Natural killer cell (primary cell): ENCODE measurements around the gene DUSP2. TPM values are rescaled to one million over a fixed set of nuclear protein-coding genes. Genes with fewer than 3 reads are reported as not detected.
"Not testable (repeated sequence)": the region's sequence is repeated elsewhere in the genome, so short reads cannot be mapped to it uniquely, and the experiment has no call there.

ENCODE experiments used
- ATAC-seq, 3 donors: fragments of 150-1000 bp in 2 of 3; fragments of 200-7000 bp in 1 of 3; cut with Tn5 transposase; 1 replicate in 1 of 3; 2 replicates in 2 of 3; pipeline ENCODE4 v1.10.0; 2021; ENCODE audit warnings: mild to moderate bottlenecking in 2 of 3, moderate library complexity in 2 of 3
- DNase-seq, 2 donors: peaks; one replicate each; pipeline versions ENCODE4 v3.0.0 to v3.0.0-alpha.2; 2013 to 2021; ENCODE audit warnings: mixed read lengths in 1 of 2
- H3K27ac ChIP-seq: one replicate; pipeline ENCODE4 v1.5.1; 2013; ENCODE audit warnings: mild to moderate bottlenecking, low read length
- H3K27me3 ChIP-seq: one replicate; pipeline ENCODE4 v1.6.1; 2013; ENCODE audit warnings: low read length; ENCODE audit not compliant: control insufficient read depth, insufficient read depth
- H3K36me3 ChIP-seq: one replicate; pipeline ENCODE4 v1.6.1; 2013; ENCODE audit warnings: low read length; ENCODE audit not compliant: control insufficient read depth, insufficient read depth
- H3K4me1 ChIP-seq: one replicate; pipeline ENCODE4 v1.6.1; 2013; ENCODE audit warnings: low read length; ENCODE audit not compliant: control insufficient read depth, insufficient read depth
- H3K4me3 ChIP-seq: one replicate; pipeline ENCODE4 v1.5.1; 2013; ENCODE audit warnings: low read length
- H3K9me3 ChIP-seq: one replicate; pipeline ENCODE4 v1.6.1; 2013; ENCODE audit warnings: low read length; ENCODE audit not compliant: control insufficient read depth, insufficient read depth
- H3K27ac Mint-ChIP-seq, 2 donors: one replicate each; pipeline ENCODE4 v1.8.0; 2022; ENCODE audit warnings: mild to moderate bottlenecking in 2 of 2, mixed read lengths in 2 of 2, moderate library complexity in 1 of 2
- H3K27me3 Mint-ChIP-seq, 2 donors: one replicate each; pipeline ENCODE4 v1.8.0; 2022; ENCODE audit warnings: low read depth in 2 of 2, mixed read lengths in 2 of 2
- H3K36me3 Mint-ChIP-seq: one replicate; pipeline ENCODE4 v1.8.0; 2022; ENCODE audit warnings: mixed read lengths
- H3K4me1 Mint-ChIP-seq, 2 donors: one replicate each; pipeline ENCODE4 v1.8.0; 2022; ENCODE audit warnings: mixed read lengths in 2 of 2
- H3K4me3 Mint-ChIP-seq: one replicate; pipeline ENCODE4 v1.8.0; 2022; ENCODE audit warnings: mild to moderate bottlenecking, moderate library complexity, mixed read lengths
- H3K9me3 Mint-ChIP-seq, 2 donors: one replicate each; pipeline ENCODE4 v1.8.0; 2022; ENCODE audit warnings: mixed read lengths in 2 of 2
- WGBS: methylation state at CpG from one replicate; pipeline ENCODE4 v1.1.7; 2013; ENCODE audit warnings: missing lambda C conversion rate; ENCODE audit not compliant: insufficient coverage; 5-methylcytosine and 5-hydroxymethylcytosine counted together
- intact Hi-C: fragments of 100-400 bp; cut with micrococcal nuclease; formaldehyde crosslinking; loops from one replicate; pipeline ENCODE4 v1.14.2; 2022
- total RNA-seq, 4 donors: library from RNA; stranded (reverse); fragments of 120-200 nt in 1 of 4; gene quantifications; one replicate each; pipeline versions ENCODE4 v1.2.3 to v1.2.4, GENCODE V29; 2013 to 2022
- TF ChIP-seq, protein P1 (sequence below): fragments of 200-600 bp; IDR thresholded peaks from one replicate; pipeline ENCODE4 v1.8.0; 2022; ENCODE audit warnings: antibody characterized with exemption

DUSP2 gene
- total RNA-seq, 3 donors from 2014 or later (not counting 1 experiment from before 2014, with no cell fraction given): 300 to 564 (median 432) TPM

DNA sequence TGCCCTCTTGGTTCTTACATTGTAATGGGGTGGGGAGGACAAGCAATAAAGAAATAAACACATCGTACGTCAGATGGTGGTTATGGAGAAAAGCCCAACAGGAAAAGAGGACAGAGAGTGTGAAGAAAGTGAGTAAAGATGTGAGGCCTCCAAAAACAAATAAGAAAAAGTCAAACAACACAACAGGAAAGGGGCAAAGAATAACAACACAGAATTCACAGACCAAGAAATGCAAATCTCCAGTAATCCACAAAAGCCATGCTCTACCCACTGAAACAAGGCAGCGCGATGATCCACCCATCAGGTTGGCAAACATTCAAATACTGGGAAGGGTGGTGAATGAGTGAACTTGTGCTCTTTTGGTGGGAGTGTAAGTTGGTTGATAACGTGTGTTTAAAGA, 16.7 kb upstream of the DUSP2 start:
- TF ChIP-seq, protein P1, sequence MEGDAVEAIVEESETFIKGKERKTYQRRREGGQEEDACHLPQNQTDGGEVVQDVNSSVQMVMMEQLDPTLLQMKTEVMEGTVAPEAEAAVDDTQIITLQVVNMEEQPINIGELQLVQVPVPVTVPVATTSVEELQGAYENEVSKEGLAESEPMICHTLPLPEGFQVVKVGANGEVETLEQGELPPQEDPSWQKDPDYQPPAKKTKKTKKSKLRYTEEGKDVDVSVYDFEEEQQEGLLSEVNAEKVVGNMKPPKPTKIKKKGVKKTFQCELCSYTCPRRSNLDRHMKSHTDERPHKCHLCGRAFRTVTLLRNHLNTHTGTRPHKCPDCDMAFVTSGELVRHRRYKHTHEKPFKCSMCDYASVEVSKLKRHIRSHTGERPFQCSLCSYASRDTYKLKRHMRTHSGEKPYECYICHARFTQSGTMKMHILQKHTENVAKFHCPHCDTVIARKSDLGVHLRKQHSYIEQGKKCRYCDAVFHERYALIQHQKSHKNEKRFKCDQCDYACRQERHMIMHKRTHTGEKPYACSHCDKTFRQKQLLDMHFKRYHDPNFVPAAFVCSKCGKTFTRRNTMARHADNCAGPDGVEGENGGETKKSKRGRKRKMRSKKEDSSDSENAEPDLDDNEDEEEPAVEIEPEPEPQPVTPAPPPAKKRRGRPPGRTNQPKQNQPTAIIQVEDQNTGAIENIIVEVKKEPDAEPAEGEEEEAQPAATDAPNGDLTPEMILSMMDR: no peak
- Histone ChIP-seq H3K9me3 (no peaks in the 10 kb centered on the region), H3K4me1 (peaks cover 81% of the 10 kb centered on the region), H3K4me3 (no peak overlapping the region), H3K27ac (peak overlapping the region; percentile 89), H3K27me3 (no peaks in the 10 kb centered on the region), H3K36me3 (no peaks in the 10 kb centered on the region)
- Mint-ChIP-seq H3K4me3 (peak overlapping the region; percentile 29), H3K9me3 (no peaks in the 10 kb centered on the region), H3K36me3 (no peaks in the 10 kb centered on the region), H3K4me1 (peaks cover 53 to 72% of the 10 kb centered on the region in 2 donors), H3K27me3 (no peaks in the 10 kb centered on the region), H3K27ac (peak overlapping the region; percentile 78 to 99)
- WGBS: 14% methylated on average over 2 of the region's 5 CpGs
- DNase-seq (peak in 1 of 2 donors; percentile 67), ATAC-seq (peak; percentile 41 to 52 (median 42))
- intact Hi-C loops: no loop called here

DNA sequence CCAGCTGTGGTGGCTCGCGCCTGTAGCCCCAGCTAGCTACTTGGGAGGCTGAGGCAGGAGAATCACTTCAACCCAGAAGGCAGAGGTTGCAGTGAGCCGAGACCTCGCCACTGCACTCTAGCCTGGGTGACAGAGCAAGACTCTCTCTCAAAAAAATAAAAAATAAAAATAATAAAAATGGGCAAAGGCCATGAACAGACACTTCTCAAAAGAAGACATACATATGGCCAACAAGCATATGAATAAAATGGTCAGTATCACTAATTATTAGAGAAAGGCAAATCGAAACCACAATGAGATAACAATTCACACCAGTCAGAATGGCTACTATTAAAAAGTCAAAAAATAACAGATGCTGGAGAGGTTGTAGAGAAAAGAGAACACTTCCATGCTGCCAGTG, 15.1 kb upstream of the DUSP2 start:
- Mint-ChIP-seq H3K4me1 (peaks cover 53 to 83% of the 10 kb centered on the region in 2 donors), H3K27ac (peak overlapping the region; percentile 78 to 99)
- DNase-seq, H3K9me3 ChIP-seq, H3K9me3 Mint-ChIP-seq, intact Hi-C loops, ATAC-seq, H3K27me3 ChIP-seq, H3K36me3 Mint-ChIP-seq, H3K4me3 Mint-ChIP-seq, H3K36me3 ChIP-seq, H3K4me3 ChIP-seq, H3K27ac ChIP-seq, H3K27me3 Mint-ChIP-seq: not testable (repeated sequence)
- 87% methylated on average over 4 of the region's 5 CpGs for WGBS
- peaks cover 95% of the 10 kb centered on the region for H3K4me1 ChIP-seq

DNA sequence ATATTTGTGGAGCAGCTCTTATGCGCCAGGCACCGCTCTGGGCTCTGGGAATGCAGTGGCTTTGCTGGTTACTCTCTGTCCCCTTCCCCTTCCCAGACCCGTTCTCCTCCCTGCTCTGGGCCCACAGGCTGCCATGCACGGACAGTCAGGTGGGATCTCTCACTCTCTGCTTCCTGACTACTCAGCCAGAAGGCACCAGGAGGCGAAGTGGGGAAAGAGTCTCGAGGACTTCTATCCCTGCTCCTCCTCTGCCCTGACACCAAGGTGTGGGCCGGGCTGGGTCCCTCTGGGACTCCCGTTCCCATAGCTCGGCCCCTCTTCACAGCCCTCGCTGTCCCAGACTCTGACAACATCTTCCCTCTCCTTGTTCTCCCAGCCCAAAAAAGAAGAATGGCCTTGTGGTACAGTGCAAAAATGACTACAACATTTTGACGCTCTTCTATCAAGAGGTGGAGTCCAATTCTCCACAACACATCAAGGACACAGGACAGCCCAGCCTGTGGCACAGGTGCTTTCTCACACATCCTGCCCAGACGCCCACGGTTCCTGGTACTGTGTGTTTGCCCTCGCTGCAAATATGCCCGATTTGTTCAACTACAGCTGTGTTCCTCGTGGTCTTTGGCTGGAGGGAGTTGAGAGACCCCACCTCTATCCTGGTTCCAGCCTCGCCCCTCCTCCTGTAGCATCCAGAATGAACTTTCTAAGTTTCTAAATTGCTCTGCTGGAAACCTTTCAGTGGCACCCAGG, 14.0 kb upstream of the DUSP2 start:
- DNase-seq: peak in 1 of 2 donors; percentile 67
- H3K27ac Mint-ChIP-seq: peak overlapping the region; percentile 77 to 92
- no peaks in the 10 kb centered on the region for H3K36me3 ChIP-seq
- H3K4me3 ChIP-seq: no peak overlapping the region
- H3K27me3 ChIP-seq: no peaks in the 10 kb centered on the region
- H3K27me3 Mint-ChIP-seq: no peaks in the 10 kb centered on the region
- ATAC-seq: no peak
- no peaks in the 10 kb centered on the region for H3K9me3 Mint-ChIP-seq
- peaks cover 45 to 74% of the 10 kb centered on the region in 2 donors for H3K4me1 Mint-ChIP-seq
- H3K9me3 ChIP-seq: no peaks in the 10 kb centered on the region
- H3K4me3 Mint-ChIP-seq: peak overlapping the region; percentile 68
- 61% methylated on average over 17 of the region's 17 CpGs for WGBS
- H3K27ac ChIP-seq: peak overlapping the region; percentile 64
- H3K36me3 Mint-ChIP-seq: no peaks in the 10 kb centered on the region
- intact Hi-C loops: no loop called here
- peaks cover 87% of the 10 kb centered on the region for H3K4me1 ChIP-seq
- TF ChIP-seq, protein P1: no peak

DNA sequence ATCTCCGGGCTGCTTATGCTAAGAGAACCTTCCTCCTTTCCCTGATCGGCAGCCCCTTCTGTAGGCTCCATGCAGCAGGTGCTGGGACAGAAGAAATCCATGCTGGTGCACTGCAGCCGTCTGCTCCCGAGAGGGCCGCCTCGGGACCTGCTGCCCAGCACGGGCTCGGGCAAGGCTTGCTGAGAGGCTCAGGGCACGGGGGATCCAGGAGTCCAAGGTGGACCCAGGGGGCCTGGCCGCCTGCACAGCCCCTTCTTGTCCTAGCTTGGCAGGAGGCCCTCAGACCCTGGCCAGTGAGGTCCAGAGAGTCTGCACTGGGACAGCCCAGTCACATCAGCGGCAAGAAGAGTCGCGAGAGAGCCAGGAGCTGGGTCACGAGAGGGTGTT, 13.3 kb upstream of the DUSP2 start:
- TF ChIP-seq, protein P1: no peak
- H3K9me3 ChIP-seq: no peaks in the 10 kb centered on the region
- peaks cover 38 to 67% of the 10 kb centered on the region in 2 donors for H3K4me1 Mint-ChIP-seq
- no peaks in the 10 kb centered on the region for H3K9me3 Mint-ChIP-seq
- no peaks in the 10 kb centered on the region for H3K36me3 Mint-ChIP-seq
- intact Hi-C loops: no loop called here
- peaks cover 80% of the 10 kb centered on the region for H3K4me1 ChIP-seq
- peak overlapping the region in 1 of 2 donors; percentile 92 for H3K27ac Mint-ChIP-seq
- H3K36me3 ChIP-seq: no peaks in the 10 kb centered on the region
- H3K4me3 Mint-ChIP-seq: no peak overlapping the region
- peak overlapping the region; percentile 64 for H3K27ac ChIP-seq
- H3K27me3 Mint-ChIP-seq: no peaks in the 10 kb centered on the region
- H3K27me3 ChIP-seq: no peaks in the 10 kb centered on the region
- no peak overlapping the region for H3K4me3 ChIP-seq
- no peak for DNase-seq
- 91% methylated on average over 14 of the region's 14 CpGs for WGBS
- no peak for ATAC-seq
